ENCODE data around the gene GFRA3.
"Not testable (repeated sequence)": the region's sequence is repeated elsewhere in the genome, so short reads cannot be mapped to it uniquely, and the experiment has no call there.

GFRA3 gene

DNA sequence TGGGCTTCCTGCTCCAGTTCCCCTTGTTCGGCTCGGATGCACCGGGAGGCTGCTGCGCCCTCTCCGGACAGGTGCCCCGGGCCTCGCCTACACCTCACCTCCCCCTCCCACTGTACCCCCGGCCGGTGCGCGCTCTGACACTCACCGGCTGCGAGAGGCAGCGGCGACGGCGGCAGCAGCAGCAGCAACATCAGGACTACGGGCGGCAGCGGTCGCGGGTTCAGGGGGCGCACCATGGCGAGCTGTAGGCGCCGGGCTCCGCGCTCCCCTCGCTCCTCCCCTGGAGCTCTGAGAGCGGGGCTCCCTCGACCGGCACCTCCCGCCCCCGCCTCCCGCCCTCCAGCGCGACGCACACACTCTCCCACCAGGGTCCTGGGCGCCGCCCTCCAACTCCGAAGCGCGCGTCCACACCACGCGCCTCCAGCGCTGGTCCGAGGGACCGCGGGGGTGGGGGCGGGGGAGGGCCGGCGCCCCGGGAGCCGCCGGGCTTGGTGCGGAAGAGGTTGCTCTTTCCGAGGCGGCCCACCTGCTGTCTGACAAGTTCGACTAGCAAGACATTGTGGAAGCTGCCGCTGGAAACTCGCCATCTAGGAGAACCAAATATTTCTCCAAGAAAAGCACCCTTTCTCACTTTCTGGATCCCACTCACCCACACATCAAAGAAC lies at the start of gene GFRA3:
TSS of gene GFRA3 (minus strand) at position 433 of the 665 bp plus-strand sequence. CDS start at position 236, 197 bp downstream.
- no peak for DNase-seq (ENCODE audit: low read depth)

DNA sequence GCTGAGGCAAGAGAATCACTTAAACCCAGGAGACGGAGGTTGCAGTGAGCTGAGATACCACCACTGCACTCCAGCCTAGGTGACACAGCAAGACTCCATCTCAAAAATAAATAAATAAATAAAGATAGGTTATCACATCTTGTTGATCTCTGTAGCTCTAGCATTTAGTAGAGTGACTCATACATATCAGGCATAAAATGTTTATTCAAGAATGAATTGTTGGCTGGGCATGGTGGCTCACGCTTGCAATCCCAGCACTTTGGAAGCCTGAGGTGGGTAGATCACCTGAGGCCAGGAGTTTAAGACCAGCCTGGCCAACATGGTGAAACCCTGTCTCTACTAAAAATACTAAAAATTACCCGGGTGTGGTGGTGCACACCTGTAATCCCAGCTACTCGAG lies 43.8 kb upstream of the GFRA3 start:
- not testable (repeated sequence) for DNase-seq (ENCODE audit: low read depth)

- DNase-seq (ENCODE audit: low read depth) = no peak
Measured at GRCh38 chr5:138316355-138316754, 41.9 kb upstream of the GFRA3 start.

DNA sequence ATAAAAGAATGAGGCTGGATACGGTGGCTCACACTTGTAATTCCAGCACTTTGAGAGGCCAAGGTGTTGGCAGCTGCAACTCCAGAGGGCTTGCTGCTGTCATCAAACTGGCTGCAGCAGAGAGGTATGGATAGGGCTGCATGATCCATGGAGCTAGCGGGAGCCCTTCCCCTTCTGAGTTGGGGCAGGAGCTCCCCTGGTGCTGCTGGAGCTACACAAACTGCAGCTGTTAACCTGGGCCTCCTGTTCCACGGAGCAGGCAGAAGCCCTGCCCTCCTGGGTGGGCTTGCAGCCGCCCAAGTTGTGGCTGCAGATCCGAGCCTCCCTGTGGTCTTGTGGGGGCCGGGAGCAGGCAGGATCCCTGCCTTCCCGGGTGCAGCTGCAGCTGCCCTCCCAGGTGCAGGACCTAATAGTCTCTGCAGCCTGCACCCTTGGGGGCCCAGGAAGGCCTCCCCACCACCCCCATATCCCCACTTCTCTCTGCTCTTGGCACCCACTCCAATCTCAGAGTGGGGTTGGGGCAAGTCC lies 41.4 kb upstream of the GFRA3 start:
- DNase-seq (ENCODE audit: low read depth) = no peak

DNA sequence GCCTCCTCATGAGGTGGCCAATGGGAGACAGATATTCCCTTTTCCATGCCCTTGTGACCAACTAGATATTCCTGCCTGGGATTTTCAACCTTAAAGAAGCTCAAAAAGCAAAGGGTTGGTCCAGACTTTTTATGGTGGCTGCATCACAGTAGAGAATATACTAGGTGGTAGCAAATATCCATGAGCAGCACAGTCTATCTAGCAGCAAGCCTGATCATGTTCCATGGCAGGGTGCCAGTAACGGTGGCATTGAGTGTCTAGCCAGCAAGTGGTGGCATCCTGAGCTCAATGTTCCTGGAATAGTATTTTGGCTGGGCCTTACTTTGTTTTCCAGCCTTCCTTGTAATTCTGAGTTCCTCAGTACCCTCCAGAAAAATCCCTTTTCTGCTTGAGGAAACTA lies 31.4 kb upstream of the GFRA3 start:
- no peak for DNase-seq (ENCODE audit: low read depth)

DNA sequence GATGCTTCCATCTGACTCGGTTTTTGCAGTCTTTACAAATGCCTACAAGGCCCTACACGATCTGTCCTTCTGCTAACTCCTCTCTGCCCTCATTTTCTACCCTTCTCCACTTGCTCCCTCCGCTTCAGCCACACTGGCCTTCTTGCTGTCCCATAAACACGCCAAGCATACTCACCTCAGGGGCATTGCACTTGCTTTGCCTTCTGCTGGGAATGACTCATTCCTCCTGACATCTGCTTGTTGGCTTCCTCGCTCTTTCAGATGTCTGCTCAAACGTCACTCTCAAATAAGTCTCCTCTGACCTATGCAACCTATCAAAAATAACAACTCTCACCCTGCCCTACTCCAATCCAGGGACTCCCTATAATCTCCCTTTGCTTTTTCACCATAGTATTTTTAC lies 29.0 kb upstream of the GFRA3 start:
- no peak for DNase-seq (ENCODE audit: low read depth)

GRCh38 chr5:138289296-138289695 lies 14.9 kb upstream of the GFRA3 start:
- DNase-seq (ENCODE audit: low read depth) = no peak

DNA sequence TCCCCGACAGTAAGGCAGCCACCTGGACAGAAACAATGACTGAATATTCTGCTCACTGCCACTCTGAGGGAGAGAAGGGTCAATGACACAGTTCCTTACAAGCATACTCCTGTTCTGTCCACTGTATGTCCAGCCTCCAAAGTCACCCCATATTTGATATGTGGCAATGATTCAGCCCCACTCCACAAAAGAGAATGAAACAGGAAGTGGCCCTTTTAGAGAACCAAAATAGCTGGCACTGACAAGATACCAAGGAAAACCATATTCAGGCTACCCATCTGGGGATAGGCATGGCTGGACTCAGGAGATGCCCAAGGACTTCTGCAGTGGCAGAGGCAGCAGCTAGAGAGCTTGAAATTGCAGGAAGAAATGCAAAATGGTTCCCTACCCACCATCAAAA lies 12.8 kb upstream of the GFRA3 start:
- DNase-seq (ENCODE audit: low read depth) = no peak

- DNase-seq (ENCODE audit: low read depth) = no peak
Measured at GRCh38 chr5:138282920-138283742, 8.7 kb upstream of the GFRA3 start.

GRCh38 chr5:138280915-138281314 lies 6.5 kb upstream of the GFRA3 start:
- no peak for DNase-seq (ENCODE audit: low read depth)

DNA sequence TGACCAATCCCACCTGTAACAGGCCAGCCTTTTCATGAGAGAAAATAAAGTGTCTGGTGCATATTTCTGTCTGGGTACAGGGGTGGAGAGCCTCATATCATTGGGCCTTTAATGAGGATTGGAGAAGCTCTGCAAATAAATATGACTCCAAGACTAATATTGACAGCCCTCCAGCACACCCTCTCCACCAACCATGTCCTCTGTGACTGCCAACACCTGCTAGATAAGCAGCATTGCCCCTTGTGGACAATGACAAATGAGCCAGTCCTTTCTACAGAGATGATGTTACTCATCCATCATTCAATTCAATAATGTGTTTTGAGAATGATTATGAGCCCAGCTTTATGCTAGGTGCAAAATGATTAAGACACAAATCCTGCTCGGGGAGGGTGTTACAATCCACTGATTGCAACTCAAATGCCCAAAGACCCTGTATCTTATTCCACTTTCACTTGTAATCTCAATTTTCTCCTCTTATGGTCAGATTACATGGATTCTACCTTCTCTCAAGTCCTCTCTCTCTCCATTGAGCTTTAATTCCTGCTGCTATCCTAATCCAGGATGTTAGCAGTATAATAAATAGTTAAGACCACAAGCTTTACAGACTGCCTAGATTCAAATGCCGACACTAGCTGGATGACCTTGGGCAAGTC lies 2.1 kb upstream of the GFRA3 start:
- DNase-seq (ENCODE audit: low read depth) = no peak

- no peak for DNase-seq (ENCODE audit: low read depth)
Measured at GRCh38 chr5:138275895-138276294, 1.5 kb upstream of the GFRA3 start.

- no peak for DNase-seq (ENCODE audit: low read depth)
Measured at GRCh38 chr5:138275379-138275782, 960 bp upstream of the GFRA3 start.

DNA sequence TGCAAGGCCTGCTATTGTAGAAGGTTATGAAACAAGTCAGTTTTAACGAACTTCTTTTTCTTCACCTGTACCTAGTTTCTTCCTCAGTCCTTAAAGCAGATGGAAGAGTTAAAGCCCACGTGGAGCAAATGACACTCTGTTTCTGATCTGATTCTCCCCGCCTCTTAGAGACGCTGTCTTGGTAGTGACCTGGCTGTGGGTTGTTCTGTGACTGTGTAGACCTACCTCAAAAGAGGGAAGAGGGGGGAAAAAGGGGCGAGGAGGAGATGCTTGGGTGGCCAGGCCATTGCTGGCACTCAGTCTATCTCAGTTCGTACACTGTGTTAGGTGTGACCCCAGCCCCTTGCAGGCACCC lies 610 bp downstream of the GFRA3 start:
- DNase-seq (ENCODE audit: low read depth) = no peak

- no peak for DNase-seq (ENCODE audit: low read depth)
Measured at GRCh38 chr5:138272681-138273080, 1.7 kb downstream of the GFRA3 start.

DNA sequence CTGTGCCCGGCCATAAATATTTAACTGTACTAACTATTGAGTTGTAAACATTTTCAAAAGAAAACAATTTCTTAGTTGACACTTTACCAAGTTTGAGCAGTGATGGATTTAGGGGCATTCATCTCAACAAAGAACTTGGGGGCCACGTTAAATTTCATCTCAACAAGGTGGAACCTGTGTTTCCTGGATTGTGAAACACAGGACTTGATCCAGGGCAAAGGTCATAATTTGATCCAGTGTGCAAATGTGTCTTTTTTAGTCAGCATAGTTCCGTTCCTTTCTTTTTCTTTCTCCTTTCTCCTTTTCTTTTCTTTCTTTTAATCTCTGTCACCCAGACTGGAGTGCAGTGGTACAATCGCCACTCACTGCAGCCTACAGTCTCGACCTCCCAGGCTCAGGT lies 3.1 kb downstream of the GFRA3 start:
- DNase-seq (ENCODE audit: low read depth) = no peak

DNA sequence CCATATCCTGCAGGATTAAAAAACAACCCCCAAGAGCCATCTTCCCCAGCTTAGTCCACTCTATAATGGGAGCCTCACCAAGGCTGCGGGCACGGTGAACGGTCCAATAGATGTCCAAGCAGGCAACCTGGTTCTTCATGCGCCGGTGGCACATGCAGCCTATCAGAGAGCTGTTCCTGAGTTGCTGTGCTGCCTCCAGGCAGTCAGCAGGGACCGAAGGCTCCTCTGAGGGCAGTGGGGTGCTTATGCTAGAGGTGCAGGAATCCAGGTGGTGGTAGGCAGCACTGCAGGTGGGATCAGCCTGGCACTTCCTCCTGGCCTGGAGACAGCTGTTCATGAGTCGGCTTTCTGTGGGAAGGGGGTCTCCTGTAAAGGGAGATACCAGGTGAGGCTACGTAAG lies 10.2 kb downstream of the GFRA3 start:
- no peak for DNase-seq (ENCODE audit: low read depth)

- no peak for DNase-seq (ENCODE audit: low read depth)
Measured at GRCh38 chr5:138263581-138263980, 10.8 kb downstream of the GFRA3 start.

DNA sequence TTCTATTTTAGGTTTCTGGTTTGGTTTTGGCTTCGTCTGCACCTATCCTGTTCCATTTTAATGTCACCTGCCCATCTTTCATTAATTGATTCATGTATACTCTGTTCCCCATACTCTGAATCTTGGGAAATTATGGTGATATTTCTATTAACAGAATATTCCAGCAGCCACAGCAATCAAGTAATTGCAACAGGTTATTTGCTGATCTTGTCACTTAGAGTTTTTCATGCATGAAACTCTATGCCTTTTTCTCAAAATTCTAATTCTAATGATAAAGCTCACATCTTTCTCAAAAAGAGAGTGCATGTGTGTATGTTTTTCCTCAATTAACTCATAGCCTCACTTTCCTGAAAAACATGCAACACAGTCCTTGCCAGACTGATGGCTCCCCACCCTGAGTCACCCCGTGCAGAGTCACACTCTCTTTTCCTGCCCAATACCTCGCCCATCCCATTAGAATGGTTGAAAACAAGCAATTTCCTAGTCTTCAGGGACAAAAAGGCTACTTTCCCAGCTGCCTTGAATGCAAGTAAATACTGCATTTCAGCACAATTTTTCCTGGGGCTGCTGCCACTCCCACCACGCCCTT lies 15.6 kb downstream of the GFRA3 start:
- no peak for DNase-seq (ENCODE audit: low read depth)

GRCh38 chr5:138257583-138257982 lies 16.8 kb downstream of the GFRA3 start:
- DNase-seq (ENCODE audit: low read depth) = no peak

DNA sequence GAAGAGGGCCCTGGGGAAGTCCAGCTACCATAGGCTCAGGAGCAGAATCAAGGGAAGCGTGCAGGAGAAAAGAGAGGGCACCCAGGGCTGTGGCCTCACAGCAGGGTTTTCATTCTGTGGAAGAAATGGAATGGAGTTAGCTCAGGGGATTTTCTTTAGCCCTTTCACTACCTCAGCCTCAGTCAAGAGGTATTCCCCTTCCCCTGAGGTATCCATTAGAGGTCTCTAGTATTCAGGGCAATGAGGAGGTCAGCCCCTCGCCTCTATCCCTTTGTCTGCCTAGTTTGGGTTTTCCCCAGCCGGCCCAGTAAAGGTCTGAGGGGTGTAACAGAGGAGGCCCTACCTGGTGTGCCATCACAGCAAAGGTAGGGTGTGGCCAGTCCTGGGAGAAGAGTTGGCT lies 21.5 kb downstream of the GFRA3 start:
- no peak for DNase-seq (ENCODE audit: low read depth)

- DNase-seq (ENCODE audit: low read depth) = not testable (repeated sequence)
Measured at GRCh38 chr5:138247800-138248199, 26.6 kb downstream of the GFRA3 start.

DNA sequence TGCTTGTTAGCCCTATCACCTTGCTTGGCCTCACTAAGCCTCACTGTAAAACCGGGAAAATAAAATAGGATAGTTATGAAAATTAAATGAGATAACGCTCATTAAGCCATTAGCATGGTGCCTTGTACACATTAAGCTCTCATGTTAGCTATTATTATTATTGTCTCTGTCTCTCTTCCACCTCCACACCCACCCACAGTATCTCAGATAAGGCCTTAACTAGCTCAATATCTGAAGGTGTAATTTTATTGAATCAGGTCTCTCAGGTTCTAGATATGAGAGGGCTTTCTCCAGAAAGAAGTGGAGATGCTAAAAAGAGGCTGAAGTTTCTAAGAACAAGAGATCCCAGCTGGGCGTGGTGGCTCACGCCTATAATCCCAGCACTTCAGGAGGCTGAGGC lies 27.6 kb downstream of the GFRA3 start:
- DNase-seq (ENCODE audit: low read depth) = no peak

All from activated T-cell treated with anti-CD3 and anti-CD28 coated beads for 24 hours (primary cell).